ENCODE results near the gene ATP11B.

DNA sequence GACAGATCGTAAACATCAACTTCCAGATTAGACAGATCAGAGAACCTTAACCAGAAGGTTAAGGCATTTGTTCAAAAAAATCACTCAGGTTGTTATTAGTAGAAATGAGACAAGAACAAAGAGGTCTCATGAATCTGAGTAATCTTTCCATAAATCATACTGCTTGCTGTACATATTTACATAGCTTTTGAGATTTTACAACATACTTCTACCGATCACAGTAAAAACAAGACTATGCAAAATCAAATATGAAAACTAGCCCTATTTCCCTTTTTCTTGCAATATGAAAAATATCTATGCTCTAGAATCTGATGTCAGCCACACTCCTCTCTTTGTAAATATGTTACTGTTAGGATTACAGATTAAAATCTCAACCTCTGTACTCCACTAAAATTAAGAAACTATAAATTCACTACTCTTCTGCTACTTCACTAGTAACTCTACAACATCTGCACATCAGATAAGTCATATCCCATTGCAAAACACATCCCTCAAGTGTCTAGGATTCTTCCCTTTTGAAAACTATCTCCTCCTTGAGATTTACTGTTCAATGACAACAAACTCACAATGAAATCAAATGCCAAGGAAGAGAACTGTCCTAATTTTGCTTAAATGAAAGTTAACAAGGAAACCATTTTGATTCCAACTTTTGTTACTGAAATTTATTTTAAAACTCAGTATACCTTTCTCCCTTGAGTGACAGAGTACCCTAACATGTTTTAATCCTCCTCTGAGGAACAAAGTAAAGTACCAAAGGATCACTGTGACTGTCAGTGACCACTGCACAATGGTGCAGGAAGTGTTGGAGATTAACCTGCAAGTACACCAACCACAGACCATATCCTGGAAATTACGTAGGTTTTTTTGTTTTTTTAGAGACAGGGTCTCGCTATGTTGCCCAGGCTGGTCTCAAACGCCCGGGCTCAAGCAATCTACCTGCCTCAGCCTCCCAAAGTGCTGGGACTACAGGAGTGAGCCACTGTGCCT, 174.2 kb downstream of the ATP11B start:
- TF ChIP-seq POLR2A (IDR thresholded peaks at IDR 0.05; ENCODE audit: low read length) (no peak), POLR2AphosphoS2 (conservative IDR thresholded peaks at IDR 0.05; ENCODE audit: low read length) (no peak), JUNB (IDR thresholded peaks at IDR 0.05) (no peak), TP53 (CRISPR knock-in tag; IDR thresholded peaks at IDR 0.05) (no peak), EP300 (IDR thresholded peaks at IDR 0.05) (no peak), RAD21 (conservative IDR thresholded peaks at IDR 0.05 in 1 of 2, IDR thresholded peaks at IDR 0.05 in 1 of 2) (no peak)
- TF ChIP-seq, protein P1, sequence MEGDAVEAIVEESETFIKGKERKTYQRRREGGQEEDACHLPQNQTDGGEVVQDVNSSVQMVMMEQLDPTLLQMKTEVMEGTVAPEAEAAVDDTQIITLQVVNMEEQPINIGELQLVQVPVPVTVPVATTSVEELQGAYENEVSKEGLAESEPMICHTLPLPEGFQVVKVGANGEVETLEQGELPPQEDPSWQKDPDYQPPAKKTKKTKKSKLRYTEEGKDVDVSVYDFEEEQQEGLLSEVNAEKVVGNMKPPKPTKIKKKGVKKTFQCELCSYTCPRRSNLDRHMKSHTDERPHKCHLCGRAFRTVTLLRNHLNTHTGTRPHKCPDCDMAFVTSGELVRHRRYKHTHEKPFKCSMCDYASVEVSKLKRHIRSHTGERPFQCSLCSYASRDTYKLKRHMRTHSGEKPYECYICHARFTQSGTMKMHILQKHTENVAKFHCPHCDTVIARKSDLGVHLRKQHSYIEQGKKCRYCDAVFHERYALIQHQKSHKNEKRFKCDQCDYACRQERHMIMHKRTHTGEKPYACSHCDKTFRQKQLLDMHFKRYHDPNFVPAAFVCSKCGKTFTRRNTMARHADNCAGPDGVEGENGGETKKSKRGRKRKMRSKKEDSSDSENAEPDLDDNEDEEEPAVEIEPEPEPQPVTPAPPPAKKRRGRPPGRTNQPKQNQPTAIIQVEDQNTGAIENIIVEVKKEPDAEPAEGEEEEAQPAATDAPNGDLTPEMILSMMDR (IDR thresholded peaks at IDR 0.05), result no peak
- TF ChIP-seq, protein P2, sequence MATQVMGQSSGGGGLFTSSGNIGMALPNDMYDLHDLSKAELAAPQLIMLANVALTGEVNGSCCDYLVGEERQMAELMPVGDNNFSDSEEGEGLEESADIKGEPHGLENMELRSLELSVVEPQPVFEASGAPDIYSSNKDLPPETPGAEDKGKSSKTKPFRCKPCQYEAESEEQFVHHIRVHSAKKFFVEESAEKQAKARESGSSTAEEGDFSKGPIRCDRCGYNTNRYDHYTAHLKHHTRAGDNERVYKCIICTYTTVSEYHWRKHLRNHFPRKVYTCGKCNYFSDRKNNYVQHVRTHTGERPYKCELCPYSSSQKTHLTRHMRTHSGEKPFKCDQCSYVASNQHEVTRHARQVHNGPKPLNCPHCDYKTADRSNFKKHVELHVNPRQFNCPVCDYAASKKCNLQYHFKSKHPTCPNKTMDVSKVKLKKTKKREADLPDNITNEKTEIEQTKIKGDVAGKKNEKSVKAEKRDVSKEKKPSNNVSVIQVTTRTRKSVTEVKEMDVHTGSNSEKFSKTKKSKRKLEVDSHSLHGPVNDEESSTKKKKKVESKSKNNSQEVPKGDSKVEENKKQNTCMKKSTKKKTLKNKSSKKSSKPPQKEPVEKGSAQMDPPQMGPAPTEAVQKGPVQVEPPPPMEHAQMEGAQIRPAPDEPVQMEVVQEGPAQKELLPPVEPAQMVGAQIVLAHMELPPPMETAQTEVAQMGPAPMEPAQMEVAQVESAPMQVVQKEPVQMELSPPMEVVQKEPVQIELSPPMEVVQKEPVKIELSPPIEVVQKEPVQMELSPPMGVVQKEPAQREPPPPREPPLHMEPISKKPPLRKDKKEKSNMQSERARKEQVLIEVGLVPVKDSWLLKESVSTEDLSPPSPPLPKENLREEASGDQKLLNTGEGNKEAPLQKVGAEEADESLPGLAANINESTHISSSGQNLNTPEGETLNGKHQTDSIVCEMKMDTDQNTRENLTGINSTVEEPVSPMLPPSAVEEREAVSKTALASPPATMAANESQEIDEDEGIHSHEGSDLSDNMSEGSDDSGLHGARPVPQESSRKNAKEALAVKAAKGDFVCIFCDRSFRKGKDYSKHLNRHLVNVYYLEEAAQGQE (IDR thresholded peaks at IDR 0.05), result no peak

All from A549 (cell line).